Measurements from ENCODE around the gene ERMP1.
"Not testable (repeated sequence)": the region's sequence is repeated elsewhere in the genome, so short reads cannot be mapped to it uniquely, and the experiment has no call there.

ERMP1 gene

DNA sequence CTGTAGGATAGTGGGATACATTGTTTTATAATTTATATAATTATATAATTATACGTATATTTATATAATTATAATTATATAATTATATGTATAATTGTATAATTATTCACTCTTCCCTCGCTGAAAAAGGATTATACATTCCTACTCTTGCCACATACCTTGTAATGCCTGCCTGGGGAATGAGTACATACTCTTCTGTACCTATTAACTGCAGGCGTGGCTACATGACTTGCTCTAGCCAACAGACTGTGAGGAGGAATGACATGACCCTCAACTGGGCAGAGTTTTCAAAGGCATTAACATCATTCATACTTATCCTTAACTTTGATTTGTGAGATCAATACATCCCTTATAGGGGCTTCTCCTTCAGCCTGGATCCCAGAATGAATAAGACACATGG lies 19.1 kb downstream of the ERMP1 start:
- DNase-seq = no peak

DNA sequence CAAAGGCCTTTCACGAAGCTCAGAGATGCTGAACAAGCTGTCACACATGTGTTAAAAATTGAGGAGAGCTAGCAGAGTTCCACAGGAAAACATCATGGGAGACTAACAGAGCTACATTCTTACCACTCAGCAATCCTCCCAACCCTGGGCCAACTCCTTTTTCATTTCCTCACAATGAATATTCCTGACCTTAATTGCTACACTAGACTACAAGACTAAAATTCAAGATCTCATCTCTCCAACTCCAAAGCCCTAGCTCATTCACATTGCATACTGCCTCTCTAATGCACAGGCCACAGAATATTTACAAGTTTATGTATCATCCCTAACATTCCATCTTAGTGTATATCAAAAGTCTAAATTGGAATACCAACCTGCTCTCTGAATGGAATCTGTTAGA lies 21.2 kb downstream of the ERMP1 start:
- no peak for DNase-seq

DNA sequence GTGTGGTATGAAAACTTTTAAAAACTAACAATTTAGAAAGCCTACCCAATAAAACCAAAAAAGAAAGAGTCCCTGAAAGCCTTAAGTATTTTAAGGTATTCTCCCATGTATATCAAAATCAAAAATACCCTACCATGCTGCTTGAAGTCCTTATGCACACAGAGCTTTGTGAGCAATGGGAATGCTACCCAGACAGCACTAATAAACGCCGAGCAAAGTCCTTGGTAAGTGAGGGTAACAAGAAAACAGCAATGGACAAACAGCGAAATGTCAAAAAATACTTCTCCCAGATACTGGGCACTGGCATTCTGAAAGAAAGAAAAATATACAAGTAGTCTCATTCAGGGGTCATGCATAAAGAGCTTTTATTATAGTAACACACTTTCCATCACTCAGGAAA lies 27.4 kb downstream of the ERMP1 start:
- no peak for DNase-seq

DNA sequence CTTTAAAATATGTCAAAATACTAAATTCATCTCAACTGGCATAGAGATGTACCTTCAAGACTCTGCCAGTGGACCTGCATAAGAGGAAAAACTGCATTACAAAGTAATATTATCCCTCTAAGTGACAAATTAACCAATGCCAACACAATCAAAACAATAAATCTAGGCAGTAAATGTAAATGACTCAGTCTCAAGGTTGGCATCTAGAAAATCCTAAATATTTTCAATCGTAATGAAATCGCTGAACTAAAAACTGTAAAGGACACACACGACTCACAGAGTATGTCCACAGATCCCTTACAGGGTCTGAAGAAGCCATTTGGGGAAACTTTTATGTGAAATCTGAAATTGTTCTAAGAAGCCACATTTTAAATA lies 31.2 kb downstream of the ERMP1 start:
- no peak for DNase-seq

DNA sequence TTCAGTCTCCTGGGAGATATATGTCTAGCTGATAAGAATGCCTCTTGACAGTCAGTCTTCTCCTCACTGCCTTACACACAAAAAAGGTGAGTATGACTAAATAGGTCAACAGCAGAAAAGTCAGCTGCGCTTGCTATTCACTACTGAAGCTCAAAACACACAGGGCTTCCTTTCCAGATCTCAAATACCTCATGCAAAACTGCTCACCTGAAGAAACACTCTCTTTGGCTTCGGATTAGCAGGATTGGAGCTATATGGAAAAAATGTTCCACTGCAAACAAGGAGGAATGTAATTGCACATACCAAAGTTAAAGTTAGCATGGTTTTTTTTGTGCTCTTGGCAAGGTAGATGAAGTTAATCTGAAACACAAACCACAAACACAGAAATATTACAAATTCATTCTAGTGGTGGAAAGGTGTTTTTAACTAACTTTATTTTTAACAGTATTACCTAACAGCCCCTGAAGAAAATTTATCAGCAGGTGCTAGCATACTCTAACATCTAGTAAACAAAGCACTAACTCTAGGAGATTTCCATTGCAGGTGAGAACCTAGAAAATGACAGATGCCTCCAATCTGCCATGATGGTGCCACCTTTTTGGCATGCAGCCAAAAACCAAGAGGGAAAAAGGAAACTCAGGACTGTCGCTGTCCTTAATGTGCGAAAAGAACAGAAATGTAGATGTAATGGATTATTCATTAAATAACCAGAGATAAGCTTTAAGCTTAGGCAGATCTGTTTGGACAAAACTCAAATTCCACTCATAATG lies 31.8 kb downstream of the ERMP1 start:
- DNase-seq = peak; percentile 12

DNA sequence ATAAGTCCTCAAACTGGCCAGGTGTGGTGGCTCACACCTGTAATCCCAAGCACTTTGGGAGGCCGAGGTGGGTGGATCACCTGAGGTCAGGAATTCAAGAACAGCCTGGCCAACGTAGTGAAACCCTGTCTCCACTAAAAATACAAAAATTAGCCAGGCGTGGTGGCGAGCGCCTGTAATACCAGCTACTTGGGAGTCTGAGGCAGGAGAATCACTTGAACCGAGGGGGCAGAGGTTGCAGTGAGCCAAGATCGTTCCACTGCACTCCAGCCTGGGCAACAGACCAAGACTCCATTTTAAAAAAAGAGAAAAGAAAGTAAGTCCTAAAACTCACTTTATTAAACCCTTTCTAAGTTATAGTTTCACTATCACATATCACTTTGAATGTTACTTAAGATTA lies 32.5 kb downstream of the ERMP1 start:
- DNase-seq = not testable (repeated sequence)

DNA sequence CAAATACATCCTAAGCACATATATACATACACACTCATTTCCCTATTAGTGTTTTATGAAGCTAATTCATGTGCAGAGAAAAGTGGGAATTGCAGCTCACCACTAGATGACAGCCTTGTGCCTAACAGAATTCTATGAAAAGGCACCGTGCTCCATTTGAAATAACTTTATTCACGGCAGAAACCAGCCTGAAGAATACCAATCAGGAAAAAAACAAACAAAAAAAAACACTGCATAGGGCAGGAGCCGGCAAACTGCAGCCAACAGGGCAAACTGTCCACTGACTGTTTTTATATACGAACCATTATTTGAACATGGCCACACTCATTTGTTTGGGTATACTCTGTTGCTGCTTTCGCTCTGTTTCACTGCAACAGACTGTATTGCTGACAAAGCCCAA lies 33.6 kb downstream of the ERMP1 start:
- DNase-seq = peak; percentile 36

DNA sequence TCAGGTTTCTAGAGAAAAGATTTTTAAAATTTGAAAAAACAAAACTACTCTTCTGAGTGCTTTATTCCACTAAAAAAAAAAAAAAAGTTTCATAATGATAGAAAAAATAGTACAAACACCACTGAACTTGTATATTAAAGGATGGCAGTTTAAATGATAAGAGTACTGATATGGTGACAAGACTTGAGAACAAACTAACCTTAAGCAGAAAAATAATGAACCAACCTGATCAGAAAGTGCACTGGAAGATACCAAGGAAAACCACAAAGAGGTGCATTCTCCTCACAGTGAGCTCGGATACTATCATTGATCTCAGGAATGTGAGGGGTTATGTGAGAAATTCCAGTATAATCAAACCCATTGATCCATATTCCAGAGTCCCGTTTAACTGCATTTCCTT lies 34.3 kb downstream of the ERMP1 start:
- DNase-seq = no peak

DNA sequence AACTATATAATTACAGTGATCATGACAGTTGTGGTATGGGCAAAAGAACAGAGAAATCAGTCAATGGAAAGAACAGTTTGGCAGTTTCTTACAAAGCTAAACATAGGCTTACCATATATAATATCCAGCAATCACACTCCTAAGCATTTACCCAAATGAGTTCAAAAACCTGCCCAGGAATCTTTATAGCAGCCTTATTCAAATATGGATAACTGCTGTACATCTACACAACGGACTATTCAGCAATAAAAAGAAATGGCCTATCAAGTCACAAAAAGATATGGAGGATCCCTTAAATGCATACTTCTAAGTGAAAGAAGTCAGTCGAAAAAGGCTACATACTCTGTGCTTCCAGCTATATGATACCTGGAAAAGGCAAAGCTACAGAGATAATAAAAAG lies 36.6 kb downstream of the ERMP1 start:
- DNase-seq = no peak

DNA sequence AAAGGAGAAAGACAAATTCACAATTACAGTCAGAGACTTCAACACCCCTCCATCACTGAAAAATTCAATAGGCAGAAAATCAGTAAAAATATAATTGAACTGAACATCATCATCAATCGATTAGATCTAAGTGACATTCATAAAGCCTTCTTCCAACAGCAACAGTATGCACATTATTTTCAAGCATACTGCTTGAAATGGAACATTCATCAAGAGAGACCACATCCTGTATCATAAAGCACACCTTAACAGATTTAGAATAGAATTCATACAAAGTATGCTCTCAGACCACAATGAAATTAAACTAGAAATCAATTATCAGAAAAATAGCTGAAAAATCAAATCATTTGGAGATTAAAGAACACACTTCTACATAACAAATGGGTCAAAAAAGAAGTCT lies 39.1 kb downstream of the ERMP1 start:
- no peak for DNase-seq

DNA sequence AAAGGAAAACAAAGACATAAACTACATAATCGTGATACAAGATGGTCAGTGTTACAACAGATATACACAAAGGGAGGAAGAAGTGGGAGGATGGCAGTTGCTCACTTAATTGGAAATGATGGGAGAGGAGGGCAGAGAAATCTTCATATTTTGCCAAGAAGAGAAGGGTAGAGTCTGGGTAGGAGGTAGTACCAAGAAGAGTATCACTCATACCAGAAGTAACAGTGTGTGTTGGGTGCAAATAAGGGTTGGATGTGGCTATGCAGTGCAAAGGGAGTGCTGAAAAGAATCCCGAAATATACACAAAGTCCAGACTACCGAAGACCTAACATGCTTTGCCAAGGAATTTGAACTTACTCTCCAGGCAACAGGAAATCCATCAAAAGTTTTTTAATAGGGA lies 41.0 kb downstream of the ERMP1 start:
- no peak for DNase-seq

DNA sequence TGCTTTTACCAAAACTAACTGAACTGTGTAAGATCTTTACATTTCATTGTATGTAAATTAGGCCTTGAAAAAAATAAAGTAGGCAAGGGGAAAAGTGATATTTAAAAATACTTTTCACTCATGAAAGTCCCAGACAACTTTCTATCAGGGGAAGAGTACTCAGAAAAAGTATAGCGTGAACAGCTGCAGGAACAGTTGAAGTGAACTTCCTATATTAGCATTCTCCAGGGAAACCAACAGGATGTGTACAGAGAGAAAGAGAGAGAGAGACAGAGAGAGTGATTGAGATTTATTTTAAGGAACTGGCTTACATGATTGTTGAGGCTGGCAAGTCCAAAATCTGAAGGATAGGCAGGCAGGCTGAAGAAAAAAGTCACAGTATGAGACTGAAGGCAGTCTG lies 42.0 kb downstream of the ERMP1 start:
- no peak for DNase-seq

DNA sequence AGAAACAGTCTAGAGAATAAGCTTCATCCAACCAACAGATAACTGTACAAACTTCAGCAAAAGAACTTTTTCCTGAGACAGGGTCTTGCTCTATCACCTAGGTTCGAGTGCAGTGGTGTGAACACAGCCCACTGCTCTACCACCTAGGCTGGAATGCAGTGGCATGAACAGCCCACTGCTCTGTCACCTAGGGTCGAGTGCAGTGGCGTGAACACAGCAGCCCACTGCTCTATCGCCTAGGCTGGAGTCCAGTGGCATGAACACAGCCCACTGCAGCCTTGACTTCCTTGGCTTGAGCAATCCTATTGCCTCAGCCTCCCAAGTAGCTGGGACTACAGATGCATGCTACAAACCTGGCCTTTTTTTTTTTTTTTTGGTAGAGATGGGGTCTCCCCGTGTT lies 43.4 kb downstream of the ERMP1 start:
- DNase-seq = no peak

DNA sequence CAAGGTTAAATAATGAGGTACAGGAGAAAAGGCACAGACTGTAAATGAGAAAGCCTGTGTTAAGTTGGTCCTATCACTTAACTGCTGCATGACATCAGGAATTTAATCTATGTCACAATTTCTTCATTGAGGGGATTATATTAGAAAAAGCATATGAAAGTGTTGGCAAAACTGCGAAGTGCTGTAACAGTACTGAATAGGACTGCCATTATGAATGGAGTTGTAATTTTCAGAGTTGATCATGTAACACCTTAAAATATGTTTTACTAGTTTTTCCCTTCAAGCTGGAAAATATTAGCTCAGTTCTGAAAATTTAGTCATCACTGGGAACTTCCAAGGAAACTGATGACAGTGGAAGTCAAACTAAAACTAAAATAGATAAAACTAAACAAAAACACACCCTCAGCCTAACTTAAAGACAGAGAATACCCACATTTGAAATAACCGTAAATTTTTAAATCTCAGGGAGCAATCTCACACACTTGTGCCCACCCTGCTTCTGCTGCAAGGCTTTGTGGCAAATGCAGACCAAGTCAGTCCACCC lies 45.1 kb downstream of the ERMP1 start:
- no peak for DNase-seq

DNA sequence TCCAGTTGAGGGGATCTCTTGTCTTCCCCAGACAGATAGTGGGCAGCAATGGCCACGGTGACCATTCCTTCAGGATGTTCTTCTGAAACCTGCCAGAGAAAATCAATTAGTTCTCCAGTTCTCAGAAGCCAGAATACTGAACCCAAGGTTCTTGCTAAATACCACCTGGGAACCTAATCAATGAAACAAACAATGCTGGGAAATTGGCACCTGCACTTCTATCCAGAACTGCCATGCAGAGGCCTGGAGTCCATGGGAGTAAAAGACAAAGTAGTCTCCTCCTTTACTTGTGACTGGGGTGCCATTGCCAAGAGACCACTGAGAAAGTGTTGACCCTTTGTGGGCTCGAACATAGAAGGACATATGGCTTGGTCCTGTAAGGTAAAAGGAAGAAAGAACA lies 45.7 kb downstream of the ERMP1 start:
- no peak for DNase-seq

DNA sequence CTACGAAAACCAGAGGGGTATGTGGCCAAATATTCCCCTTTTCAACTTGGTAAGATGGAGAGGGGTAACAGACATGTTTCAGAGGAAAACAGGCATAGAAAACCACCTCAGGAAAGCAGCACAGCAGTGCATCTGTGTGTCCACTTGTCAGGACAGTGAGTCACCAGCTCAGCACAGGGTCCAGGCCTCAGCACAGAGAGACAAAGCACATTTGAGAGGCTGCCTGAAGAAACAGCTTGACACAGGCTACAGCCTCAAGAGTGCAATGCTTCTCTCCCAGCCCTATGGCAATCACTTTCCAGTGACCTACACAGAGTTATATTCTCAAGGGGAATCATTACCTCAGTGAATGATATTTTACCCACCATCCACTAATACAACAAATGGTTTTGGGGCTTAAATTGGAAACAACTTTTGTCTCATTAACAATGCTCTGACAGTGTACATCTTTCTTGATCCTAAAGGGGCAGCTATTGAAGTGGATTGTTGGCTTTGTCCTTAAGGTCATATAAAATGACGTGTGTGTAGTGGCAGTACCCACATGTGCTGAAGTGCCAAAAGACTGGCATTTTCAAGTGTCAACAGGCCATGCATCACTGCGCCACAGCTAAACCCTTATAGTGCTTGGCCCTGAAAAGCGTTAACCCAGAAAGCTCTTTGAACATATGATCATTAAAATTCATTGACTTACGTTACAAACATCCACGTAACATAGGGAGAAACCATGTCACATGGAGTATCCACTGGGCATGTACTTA lies 46.4 kb downstream of the ERMP1 start:
- DNase-seq = no peak

DNA sequence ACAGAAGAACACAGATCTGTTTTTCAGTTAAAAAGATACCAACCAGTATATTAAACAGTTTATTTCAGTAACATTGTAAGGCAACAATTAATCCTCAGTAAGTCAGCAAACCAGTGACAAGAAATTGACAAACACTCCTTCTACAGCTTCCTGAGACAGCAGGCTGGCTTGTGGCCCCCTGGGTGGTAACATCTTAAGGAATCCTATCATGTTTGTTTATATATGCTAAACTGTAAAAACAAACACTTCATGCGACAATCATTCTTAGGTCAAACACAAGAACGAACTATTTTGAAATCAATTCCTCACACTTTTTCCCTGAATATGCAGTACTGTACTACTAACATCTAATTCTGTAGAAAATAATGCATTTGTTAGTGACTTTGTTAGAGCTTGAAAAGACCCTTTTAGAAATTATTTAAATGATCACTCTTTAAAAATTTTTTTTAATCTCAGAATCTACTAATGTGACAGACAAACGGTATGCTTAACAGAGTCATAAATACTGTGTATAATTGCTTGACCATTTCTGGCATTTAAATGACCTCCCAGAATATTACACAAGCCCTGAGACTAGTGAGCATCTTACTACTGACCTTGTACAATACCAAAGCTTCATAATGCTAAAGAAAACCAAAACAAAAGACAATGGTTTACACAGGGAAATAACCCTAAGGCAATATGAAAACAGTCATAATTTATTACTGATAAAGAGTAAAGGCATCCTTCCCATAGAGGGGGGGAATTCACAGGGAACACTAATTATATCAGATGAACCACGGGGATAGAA lies 48.2 kb downstream of the ERMP1 start:
- DNase-seq = no peak

DNA sequence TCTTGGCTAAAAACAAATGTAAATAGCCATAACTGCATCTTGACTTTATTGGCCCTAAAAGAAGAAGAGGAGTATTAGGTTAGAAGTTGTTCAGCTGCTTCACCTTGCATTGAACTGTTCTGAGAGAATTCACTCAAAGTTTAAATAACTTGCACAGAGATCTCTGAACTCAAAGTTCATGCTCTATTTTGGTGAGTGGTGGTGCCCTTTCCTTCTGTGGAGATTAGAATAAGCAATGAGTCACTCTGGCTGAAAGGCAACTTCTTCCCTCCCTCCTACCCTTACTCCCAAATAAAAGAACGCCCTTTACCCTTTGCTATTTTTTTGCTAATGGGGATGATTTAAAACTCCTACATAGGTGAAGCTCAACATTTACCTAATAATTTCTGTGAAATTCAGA lies 48.9 kb downstream of the ERMP1 start:
- DNase-seq = no peak

DNA sequence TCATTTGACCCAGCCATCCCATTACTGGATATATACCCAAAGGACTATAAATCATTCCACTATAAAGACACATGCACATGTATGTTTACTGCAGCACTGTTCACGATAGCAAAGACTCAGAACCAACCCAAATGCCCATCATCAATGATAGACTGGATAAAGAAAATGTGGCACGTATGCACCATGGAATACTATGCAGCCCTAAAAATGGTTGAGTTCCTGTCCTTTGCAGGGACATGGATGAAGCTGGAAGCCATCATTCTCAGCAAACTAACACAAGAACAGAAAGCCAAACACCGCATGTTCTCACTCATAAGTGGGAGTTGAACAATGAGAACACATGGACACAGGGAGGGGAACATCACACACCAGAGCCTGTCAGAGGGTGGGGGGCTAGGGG lies 49.5 kb downstream of the ERMP1 start:
- not testable (repeated sequence) for DNase-seq

DNA sequence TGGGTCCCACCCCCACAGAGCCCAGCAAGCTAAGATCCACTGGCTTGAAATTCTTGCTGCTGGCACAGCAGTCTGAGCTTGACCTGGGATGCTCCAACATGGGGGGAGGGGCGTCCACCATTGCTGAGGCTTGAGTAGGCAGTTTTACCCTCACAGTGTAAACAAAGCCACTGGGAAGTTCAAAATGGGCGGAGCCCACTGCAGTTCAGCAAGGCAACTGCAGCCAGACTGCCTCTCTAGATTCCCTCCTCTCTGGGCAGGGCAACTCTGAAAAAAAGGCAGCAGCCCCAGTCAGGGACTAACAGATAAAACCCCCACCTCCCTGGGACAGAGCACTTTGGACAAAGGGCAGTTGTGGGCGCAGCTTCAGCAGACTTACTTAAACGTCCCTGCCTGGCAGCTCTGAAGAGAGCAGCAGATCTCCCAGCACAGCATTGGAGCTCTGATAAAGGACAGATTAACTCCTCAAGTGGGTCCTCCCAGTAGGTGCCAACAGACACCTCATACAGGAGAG lies 53.2 kb downstream of the ERMP1 start:
- not testable (repeated sequence) for DNase-seq

DNA sequence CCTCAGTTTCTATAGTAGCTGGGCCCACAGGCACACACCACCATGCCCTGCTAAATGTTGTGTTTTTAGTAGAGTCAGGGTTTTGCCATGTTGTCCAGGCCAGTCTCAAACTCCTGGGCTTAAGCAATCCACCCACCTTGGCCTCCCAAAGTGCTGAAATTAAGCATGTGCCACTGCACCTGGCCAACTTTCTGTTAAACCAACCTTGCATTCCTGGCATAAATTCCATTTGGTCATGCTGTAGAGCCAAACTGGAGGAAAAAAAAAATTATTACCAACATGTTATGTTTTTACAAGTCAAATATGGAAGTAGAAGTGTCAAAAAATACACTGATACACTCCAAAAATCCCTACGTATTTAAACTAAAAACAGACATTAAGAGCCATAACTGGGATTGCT lies 54.1 kb downstream of the ERMP1 start:
- no peak for DNase-seq

DNA sequence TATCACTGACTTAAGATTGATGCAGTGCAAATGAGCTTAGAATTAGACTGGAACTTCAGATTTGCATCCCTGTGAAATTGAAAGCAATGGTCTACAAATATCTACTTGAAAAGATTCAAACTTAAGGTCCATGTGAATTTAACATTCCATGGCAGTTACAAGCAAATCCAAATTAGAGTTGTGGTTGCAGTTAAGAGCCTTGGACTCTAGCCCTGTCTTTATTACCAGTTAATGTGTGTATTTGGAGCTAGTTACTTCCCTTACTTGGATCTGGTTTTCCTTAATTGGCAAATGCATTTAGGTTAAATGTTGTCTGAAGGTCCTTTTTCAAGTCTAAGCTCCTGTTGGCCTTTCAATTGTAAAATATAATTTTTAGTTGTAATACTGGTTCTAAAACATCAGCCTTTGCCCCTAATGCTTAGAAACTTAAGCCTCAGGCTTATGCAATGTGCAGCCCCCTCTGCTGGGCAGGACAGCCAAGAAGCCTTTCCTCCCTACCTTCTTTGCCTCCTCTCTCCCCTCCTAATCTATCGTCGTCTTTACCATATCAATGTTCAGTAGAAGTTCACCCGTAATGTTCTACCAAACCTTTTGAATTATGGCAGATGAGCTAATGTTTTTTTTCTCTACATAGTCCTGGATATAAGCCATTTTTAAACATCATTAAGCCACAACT lies 59.5 kb downstream of the ERMP1 start:
- no peak for DNase-seq
